Keratinocyte (primary cell): ENCODE data around the gene ME2. TPM values are rescaled to one million over a fixed set of nuclear protein-coding genes. Genes with fewer than 3 reads are reported as not detected.

Experiments used
- DNase-seq: peaks from one replicate; pipeline ENCODE4 v3.0.0-alpha.2; 2011; ENCODE audit warnings: low read depth, missing footprints, low spot score
- FAIRE-seq: peaks from 2 replicates; lab custom pipeline; 2011; peaks lifted over from hg19 to GRCh38; lab: Jason Lieb, UNC
- H2AFZ ChIP-seq: 2 replicates; pipeline ENCODE4 v1.6.0; 2012; ENCODE audit warnings: low read length, control low read depth, inconsistent platforms; ENCODE audit not compliant: control insufficient read depth
- H3K27ac ChIP-seq: 2 replicates; pipeline ENCODE4 v1.5.1; 2011; ENCODE audit warnings: low read length; ENCODE audit not compliant: control insufficient read depth, insufficient read depth
- H3K27me3 ChIP-seq: 3 replicates; pipeline ENCODE4 v1.6.0; 2011; ENCODE audit warnings: low read length; ENCODE audit not compliant: control insufficient read depth, insufficient read depth; ENCODE audit errors: extremely low read depth
- H3K36me3 ChIP-seq, 2 experiments: 2 replicates in 1 of 2; 3 replicates in 1 of 2; pipeline ENCODE4 v1.5.1; 2011; ENCODE audit warnings: low read length in 2 of 2, mild to moderate bottlenecking in 1 of 2; ENCODE audit not compliant: control insufficient read depth in 2 of 2, insufficient read depth in 2 of 2; ENCODE audit errors: extremely low read depth in 1 of 2
- H3K4me1 ChIP-seq: 3 replicates; pipeline ENCODE4 v1.5.1; 2011; ENCODE audit warnings: low read length; ENCODE audit not compliant: control insufficient read depth, insufficient read depth; ENCODE audit errors: extremely low read depth
- H3K4me2 ChIP-seq: 3 replicates; pipeline ENCODE4 v1.6.0; 2011; ENCODE audit warnings: low read depth, low read length; ENCODE audit not compliant: control insufficient read depth, insufficient read depth; ENCODE audit errors: extremely low read depth
- H3K4me3 ChIP-seq, 3 experiments: fragments of 200-600 bp in 1 of 3; sonication (generic) in 1 of 3; 2 replicates in 2 of 3; 3 replicates in 1 of 3; pipeline ENCODE4 v1.5.1; 2011 to 2016; ENCODE audit warnings: low read length in 3 of 3, mild to moderate bottlenecking in 3 of 3, control low read depth in 2 of 3, inconsistent platforms in 1 of 3, low read depth in 1 of 3, mixed read lengths in 1 of 3, mixed run types in 1 of 3, moderate library complexity in 1 of 3; ENCODE audit not compliant: control insufficient read depth in 2 of 3, insufficient read depth in 2 of 3; ENCODE audit errors: extremely low read depth in 1 of 3
- H3K79me2 ChIP-seq: 2 replicates; pipeline ENCODE4 v1.6.0; 2012; ENCODE audit warnings: low read length; ENCODE audit not compliant: control insufficient read depth, insufficient read depth
- H3K9ac ChIP-seq: 3 replicates; pipeline ENCODE4 v1.6.0; 2011; ENCODE audit warnings: low read length; ENCODE audit not compliant: control insufficient read depth, insufficient read depth; ENCODE audit errors: extremely low read depth
- H3K9me1 ChIP-seq: 3 replicates; pipeline ENCODE4 v1.6.0; 2011; ENCODE audit warnings: low read length; ENCODE audit not compliant: control insufficient read depth, insufficient read depth; ENCODE audit errors: extremely low read depth
- H3K9me3 ChIP-seq: 2 replicates; pipeline ENCODE4 v1.5.1; 2012; ENCODE audit warnings: low read depth, low read length; ENCODE audit not compliant: control insufficient read depth
- H4K20me1 ChIP-seq: 3 replicates; pipeline ENCODE4 v1.6.0; 2011; ENCODE audit warnings: low read length; ENCODE audit not compliant: control insufficient read depth, insufficient read depth; ENCODE audit errors: extremely low read depth
- CTCF ChIP-seq, 3 experiments: IDR thresholded peaks in 1 of 3; conservative IDR thresholded peaks in 1 of 3; optimal IDR thresholded peaks in 1 of 3; 2 replicates in 2 of 3; 3 replicates in 1 of 3; pipeline versions ENCODE3 to v1.5.1; 2011; ENCODE audit warnings: low read length in 3 of 3, mild to moderate bottlenecking in 3 of 3, moderate library complexity in 2 of 3, control low read depth in 1 of 3, inconsistent platforms in 1 of 3; ENCODE audit not compliant: insufficient read depth in 2 of 3; ENCODE audit errors: extremely low read depth in 1 of 3
- EZH2 ChIP-seq: IDR thresholded peaks from one replicate; pipeline ENCODE4 v1.6.1; 2012; ENCODE audit warnings: inconsistent platforms, mild to moderate bottlenecking, low read length, moderate library complexity
- dilution Hi-C: fragments of 300-500 bp; cut with MboI; formaldehyde crosslinking; loops from one replicate; pipeline ENCODE4 v1.7.0; 2020; ENCODE audit warnings: low sequenced_read_pairs; ENCODE audit not compliant: extremely low pct_ligation_motif_present
- polyA plus RNA-seq, 5 experiments: library from polyadenylated mRNA; depleted of rRNA in 3 of 5; stranded (reverse) in 3 of 5; stranded (forward) in 1 of 5; unstranded in 1 of 5; fragments of >200 nt; gene quantifications; 1 replicate in 1 of 5; 2 replicates in 3 of 5; 3 replicates in 1 of 5; pipeline versions ENCODE4 v1.2.1 to v1.2.3, GENCODE V29; 2011 to 2012; ENCODE audit warnings: missing spikeins in 2 of 5, low read depth in 1 of 5, low replicate concordance in 1 of 5

ME2 gene
- polyA plus RNA-seq, 1 donor (not counting 4 experiments of a cell fraction or from before 2014, with no cell fraction given), result 72.0 TPM

DNA sequence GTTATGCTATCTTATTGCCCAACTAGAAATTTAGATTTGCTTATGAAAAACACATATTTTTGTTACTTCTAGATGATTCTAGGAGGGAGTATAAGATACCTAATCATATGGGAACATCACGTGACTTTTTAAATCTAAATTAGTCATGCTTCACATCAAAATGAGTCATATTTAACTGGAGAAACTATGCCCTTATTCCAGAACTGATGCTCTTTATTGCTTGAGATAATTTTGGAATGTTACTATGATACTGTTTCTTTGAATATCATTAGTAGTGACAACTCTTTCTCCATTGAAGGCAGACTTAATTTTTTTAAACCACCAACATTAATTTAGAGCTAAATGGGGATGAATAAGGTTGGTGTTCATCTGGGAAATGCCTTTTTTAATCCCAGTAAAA is 69.0 kb downstream of the ME2 start:
- dilution Hi-C loops, result no loop called here
- Histone ChIP-seq H3K79me2 (no peaks in the 10 kb centered on the region), H3K9ac (no peak overlapping the region), H3K9me1 (no peaks in the 10 kb centered on the region), H3K27me3 (no peaks in the 10 kb centered on the region), H3K4me2 (no peak overlapping the region), H2AFZ (no peak overlapping the region), H3K27ac (no peak overlapping the region), H4K20me1 (no peaks in the 10 kb centered on the region), H3K4me1 (no peaks in the 10 kb centered on the region), H3K4me3 (no peak overlapping the region), H3K9me3 (no peaks in the 10 kb centered on the region), H3K36me3 (peaks cover 0 to 4% of the 10 kb centered on the region in 2 experiments)
- FAIRE-seq (peak; percentile 57), DNase-seq (no peak)
- TF ChIP-seq EZH2, result no peak
- no peak for TF ChIP-seq CTCF (optimal IDR thresholded peaks at IDR 0.05 in 1 of 3, IDR thresholded peaks at IDR 0.05 in 1 of 3, conservative IDR thresholded peaks at IDR 0.05 in 1 of 3; ENCODE audit: extremely low read depth in 1 of 3, insufficient read depth in 2 of 3, low read length in 3 of 3)

- Histone ChIP-seq H3K4me2 (no peak overlapping the region), H3K9me1 (no peaks in the 10 kb centered on the region), H3K27ac (no peak overlapping the region), H3K4me3 (no peak overlapping the region), H2AFZ (no peak overlapping the region), H3K27me3 (no peaks in the 10 kb centered on the region), H3K79me2 (no peaks in the 10 kb centered on the region), H4K20me1 (no peaks in the 10 kb centered on the region), H3K4me1 (no peaks in the 10 kb centered on the region), H3K9me3 (no peaks in the 10 kb centered on the region), H3K9ac (no peak overlapping the region), H3K36me3 (no peaks in the 10 kb centered on the region)
- FAIRE-seq, result no peak
- DNase-seq, result no peak
- dilution Hi-C loops, result no loop called here
- TF ChIP-seq CTCF (optimal IDR thresholded peaks at IDR 0.05 in 1 of 3, IDR thresholded peaks at IDR 0.05 in 1 of 3, conservative IDR thresholded peaks at IDR 0.05 in 1 of 3; ENCODE audit: extremely low read depth in 1 of 3, insufficient read depth in 2 of 3, low read length in 3 of 3) (no peak), EZH2 (no peak)
Measured at GRCh38 chr18:50949185-50949584, 70.3 kb downstream of the ME2 start.
